Central memory CD4-positive, alpha-beta T cell (primary cell): Measurements from ENCODE around the gene MMP15.
"Not testable (repeated sequence)": the region's sequence is repeated elsewhere in the genome, so short reads cannot be mapped to it uniquely, and the experiment has no call there.

Source experiments
- DNase-seq: peaks from one replicate; pipeline ENCODE4 v3.0.0; 2022

MMP15 gene

DNA sequence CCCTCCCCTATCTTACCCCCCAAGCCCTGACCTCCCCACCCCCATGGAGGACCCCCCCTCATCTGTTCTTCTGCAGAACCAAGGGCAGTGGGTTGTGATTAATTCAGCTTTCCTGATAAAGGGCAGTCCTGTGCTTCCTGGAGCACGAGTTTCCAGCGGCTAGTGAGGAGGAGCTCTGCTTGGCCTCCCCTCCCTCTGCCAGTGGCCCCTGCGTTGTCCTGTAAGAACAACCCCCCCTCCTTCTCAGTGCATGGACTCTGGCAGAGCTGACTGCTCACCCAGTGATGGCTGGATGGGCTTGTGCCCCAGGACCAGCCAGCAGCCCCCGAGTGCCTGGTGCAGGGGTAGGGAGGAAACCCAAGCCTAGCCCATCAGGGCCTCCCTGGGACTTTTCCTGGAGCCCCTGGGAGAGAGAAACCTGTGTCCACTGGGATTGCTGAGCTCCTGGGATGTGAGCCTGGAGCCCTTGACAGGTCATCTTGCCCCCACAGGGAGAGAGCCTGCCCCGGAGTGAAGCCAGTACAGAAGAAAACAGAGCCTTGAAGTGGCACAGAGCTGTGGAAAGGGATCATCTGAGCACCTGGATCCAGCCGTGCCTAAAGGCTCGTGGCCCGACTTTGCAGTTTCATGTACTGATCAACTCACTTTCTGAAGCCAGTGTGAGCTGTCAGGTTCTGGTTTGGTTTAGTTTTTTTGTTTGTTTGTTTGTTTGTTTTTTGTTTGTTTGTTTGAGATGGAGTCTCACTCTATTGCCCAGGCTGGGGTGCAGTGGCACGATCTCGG is 26.5 kb downstream of the MMP15 start:
- DNase-seq = no peak

DNA sequence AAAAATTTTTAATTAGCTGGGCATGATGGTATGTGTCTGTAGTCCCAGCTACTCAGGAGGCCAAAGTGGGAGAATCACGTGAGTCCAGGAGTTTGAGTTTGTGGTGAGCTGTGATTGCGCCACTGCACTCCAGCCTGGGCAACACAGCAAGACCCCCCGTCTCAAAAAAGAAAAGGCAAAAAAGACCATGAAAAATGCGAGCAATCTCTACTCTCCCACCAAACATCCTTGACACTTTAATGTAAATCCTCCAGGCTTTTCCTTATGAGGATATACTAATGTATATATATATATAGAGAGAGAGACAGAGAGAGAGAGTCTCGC is 28.1 kb downstream of the MMP15 start:
- DNase-seq = no peak

DNA sequence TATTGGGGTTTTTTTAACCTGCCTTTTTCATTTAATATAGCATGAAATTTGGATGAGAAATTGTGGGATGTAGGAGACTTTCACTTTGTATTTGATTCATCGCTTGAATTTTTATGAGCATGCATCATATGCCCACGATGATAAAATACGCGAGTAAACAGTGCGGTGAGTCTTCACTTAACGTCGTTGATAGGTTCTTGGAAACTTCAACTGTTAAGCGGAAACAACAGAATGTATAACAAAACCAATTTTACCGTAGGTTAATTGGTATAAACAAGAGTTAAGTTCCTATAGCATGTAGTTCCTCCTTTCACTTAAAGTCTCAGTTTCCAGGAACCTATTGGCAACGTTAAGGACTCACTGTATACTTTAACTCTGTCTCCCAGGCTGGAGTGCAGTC is 28.7 kb downstream of the MMP15 start:
- no peak for DNase-seq

DNA sequence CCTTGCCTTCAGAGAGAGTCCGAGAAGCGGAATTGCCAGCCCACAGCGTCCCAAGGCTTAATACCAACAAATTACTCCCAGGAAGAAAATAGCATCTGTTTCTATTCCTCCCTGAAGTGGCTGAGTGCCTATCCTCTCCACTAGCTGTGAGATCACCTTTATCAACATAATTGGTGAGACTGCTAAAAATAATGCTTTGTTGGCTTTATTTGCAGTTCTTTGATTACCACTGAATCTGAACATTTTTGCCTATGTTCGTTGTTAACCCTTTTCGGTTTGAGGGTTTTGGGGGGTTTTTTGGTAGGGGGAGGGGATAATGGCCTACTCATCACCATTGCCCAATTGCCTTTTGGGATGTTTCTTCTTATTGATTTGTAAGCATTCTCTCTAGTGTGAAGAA is 31.0 kb downstream of the MMP15 start:
- DNase-seq = no peak

DNA sequence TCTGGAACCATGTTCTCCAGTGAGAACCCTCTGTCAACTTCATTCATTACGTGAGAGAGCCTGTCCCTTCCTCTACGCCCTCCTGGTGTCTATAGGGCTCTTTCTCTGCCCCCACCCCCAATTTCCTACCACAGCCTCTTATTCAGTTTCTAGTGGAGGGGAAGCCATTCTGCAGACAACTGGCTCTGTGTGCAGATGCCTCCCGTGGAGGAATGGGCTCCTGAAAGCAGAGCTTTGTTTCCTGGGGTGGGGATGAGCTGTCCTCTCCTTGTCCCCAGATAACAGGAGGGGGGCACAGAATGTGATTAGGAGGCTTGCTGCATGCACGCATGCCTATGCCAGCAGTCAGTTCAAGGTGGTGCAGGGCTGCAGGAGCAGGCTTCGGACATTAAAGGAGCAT is 31.6 kb downstream of the MMP15 start:
- DNase-seq = no peak

DNA sequence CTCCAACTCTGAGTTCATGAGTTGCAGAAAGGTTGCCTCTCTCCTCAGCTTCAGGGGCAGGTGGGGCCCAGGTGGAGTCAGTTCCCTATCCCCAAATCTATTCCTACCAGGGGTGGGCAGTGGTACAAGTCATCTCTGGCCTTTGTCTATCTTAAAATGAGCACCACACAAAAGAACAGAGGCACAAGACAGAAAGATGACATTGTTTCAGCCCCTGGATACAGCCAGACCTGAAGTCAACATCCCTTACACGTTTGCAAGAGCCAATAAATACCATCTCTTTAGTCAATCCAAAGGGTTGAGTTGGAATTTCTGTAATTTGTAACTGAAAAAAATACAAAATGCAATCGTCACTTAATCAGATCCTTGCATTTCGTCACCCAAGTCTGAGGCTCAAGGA is 32.2 kb downstream of the MMP15 start:
- DNase-seq = no peak

DNA sequence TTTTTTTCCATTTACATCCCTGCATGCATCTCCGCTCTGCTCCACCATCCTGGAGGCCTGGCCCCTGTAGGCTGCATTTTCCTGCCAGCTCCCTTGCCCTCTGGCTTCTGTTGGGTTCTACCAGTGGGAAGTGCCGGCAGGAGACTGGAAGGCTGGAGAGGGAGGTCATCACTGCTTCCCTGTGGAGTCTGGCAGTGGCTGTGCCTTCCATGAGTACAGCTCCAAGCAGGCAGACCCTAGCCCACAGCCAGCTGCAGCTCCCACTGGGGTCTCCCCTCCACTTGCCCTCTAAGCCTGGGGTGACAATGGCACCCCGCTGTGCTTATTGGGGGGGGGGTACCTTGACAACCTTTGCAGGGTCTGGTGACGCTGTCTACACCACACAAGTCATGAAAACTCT is 37.3 kb downstream of the MMP15 start:
- DNase-seq = no peak

DNA sequence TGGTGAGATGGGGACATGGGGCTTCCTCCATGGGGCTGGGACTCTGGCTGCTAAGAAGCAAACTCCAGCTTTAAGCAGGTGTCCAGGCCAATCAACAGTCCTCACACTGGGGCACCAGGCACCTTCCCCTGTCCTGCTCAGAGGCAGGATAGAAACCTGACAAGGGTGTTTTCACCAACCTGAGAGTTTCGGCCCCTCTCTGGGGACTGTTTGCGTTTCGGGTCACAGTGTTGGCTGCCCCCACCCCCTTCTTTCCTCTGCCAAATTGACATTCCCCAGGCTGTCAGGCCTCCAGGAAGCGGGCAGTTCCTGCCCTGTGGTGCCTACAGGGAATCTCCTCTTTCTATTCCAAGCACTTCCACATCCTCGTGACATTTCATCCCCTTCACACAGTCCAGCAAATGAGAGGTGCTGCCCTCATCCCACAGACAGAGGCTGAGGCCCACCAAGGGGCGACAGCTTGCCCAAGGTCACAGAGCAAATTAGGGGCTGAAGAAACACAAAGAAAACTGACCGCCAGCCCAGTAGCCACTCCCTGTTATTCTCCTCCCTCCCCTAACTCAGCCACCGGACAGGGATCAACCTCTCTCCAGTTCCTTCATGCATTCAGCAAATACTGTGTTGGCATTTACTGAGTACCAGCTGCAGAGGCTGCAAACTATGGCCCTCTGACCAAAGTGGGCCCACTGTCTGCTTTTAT is 38.0 kb downstream of the MMP15 start:
- DNase-seq = no peak

DNA sequence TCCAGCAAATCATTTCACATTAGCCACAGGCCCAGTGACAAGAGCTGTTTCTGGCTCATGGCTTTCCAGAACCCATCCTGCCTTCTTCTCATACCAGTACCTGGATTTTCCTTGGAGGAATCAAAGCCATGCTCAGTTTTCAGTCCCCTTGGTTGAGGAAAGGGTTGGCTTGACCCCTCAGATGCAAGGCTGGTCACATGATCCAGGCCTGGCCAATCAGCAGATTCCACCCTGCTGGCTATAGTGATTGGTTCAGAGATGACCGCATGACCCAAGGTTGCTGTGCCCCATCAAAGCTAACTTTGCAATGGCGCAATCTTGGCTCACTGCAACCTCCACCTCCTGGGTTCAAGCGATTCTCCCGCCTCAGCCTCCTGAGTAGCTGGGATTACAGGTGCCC is 45.0 kb downstream of the MMP15 start:
- no peak for DNase-seq

DNA sequence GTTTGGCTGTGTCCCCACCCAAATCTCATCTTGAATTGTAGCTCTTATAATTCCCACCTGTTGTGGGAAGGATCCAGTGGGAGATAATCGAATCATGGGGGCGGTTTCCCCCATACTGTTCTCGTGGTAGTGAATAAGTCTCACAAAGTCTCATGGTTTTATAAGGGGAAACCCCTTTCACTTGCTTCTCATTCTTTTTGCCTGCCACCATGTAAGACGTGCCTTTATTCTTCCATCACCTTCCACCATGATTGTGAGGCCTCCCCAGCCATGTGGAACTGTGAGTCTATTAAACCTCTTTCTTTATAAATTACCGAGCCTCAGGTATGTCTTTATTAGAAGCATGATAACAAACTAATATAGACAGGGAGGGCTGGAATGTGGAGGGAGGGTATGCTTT is 46.6 kb downstream of the MMP15 start:
- DNase-seq = not testable (repeated sequence)

DNA sequence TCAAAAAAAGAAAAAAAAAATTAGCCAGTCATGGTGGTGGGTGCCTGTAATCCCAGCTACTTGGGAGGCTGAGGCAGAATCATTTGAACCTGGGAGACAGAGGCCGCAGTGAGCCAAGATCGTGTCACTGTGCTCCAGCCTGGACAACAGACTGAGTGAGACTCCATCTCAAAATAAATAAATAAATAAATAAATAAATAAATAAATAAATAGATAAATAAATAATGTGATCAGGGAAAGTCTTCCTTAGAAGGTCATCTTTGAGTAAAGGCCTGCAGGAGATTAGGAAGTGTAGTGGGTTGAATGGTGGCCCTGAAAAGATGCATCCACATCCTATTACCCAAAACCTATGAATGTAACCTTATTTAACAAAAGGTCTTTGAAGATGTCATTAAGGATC is 47.5 kb downstream of the MMP15 start:
- DNase-seq = not testable (repeated sequence)

DNA sequence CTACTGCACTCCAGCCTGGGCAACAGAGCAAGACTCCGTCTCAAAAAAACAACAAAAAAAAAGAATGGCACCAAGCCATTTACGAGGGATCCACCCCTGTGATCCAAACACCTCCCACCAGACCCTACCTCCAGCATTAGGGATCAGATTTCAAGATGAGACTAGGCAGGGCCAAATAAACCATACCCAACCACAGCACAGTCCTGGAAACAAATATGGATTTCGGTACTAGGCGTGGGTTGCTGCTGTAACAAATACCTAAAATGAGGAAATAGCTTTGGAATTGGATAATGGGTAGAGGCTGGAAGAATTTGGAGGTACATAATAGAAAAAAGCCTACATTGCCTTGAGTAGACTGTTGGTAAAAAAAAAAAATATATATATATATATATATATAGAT is 49.1 kb downstream of the MMP15 start:
- DNase-seq = no peak

DNA sequence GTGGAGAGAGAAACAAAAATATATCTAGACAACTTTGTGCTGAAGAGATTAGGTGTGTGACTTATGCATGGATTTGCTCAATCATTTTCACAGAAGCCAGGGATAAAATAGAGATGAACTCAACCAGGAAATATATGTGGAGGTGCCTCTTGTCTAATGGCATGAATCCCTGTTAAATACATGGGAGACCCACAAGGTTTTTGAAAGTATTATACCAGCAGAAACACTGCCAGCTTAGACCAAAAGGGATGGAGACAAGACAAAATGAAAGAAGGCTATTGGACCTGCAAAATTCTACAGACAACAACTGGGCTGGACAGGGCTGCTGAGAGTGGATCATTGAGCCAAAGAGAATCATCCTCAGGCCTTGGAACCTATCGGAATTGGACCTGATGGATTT is 51.0 kb downstream of the MMP15 start:
- DNase-seq = no peak

DNA sequence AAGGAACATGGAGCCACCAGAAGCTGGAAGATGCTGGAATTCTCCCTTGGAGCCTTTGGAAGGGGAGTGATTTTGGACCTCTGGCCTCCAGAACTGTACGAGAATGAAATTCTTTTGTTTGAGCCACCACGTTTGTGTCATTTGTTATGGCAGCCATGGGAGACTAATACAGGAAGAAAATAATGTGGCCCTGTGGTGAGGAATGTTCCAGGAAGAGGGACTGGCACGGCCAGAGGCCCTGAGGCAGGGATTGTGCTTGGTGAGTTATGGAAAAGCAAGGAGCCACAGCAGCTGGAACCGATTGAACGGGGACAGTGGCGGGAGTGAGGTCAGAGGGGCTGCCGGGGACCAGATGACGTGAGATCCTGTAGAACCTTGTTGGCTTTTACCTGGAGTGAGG is 52.2 kb downstream of the MMP15 start:
- DNase-seq = no peak

DNA sequence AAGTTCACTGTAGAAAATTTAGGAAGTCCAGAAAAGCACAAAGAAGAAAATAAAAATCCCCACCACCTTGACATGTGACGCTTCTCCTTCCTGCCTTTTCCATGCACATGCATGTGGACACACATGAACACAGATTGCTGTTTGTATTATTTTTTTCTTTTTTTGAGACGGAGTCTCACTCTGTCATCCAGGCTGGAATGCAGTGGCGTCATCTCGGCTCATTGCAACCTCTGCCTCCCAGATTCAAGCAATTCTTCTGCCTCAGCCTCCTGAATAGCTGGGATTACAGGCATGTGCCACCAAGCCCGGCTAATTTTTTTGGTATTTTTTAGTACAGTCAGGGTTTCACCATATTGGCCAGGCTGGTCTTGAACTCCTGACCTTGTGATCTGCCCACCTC is 55.1 kb downstream of the MMP15 start:
- DNase-seq = not testable (repeated sequence)

DNA sequence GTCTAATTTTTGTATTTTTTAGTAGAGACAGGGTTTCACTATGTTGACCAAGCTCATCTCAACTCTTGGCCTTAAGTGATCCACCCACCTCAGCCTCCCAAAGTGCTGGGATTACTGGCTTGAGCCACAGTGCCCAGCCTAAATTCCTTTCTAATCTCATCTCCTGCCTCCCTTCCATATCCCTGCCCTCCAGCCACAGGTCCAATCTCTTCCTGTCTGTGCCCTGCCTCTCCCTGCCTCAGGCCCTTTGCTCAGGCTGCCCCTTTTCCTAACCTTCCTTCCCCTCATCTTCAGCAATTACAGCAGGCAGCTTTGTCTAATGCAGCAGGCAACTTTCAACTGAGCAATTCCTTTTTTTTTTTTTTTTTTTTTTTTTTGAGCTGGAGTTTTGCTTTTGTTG is 56.8 kb downstream of the MMP15 start:
- no peak for DNase-seq

DNA sequence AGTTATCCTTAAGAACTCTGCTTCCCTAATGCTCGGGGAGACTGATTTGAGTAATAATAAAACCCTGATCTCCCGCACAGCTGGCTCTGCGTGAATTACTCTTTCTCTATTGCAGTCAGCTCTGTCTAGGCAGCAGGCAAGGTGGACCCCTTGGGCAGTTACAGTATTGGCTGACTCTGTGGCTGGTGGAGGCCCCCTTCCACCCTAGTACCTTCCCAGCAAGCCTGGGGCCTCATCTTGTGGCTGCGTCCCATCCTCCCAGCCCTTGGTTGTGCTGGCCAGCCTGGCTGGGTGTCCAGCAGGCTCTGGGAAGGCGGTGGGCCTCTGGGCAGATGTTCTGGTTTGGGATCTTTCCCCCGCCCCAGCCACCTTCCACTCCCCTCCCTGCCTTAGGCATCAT is 59.1 kb downstream of the MMP15 start:
- DNase-seq = no peak

DNA sequence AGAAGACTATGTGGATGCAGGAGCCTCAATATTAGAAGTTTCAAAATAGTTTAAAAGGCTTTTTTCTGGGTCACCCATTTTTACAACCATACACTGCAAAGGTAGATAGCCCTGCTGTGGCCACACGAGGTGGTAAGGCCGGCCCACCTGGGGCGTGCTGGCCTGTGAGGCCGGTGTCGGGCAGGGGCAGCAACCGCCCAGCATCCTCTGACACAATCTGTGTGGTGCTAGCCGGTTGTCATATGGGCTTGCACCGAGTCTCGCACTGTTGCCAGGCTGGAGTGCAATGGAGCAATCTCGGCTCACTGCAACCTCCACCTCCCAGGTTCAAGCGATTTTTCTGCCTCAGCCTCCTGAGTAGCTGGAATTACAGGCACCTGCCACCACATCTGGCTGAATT is 59.6 kb downstream of the MMP15 start:
- no peak for DNase-seq

DNA sequence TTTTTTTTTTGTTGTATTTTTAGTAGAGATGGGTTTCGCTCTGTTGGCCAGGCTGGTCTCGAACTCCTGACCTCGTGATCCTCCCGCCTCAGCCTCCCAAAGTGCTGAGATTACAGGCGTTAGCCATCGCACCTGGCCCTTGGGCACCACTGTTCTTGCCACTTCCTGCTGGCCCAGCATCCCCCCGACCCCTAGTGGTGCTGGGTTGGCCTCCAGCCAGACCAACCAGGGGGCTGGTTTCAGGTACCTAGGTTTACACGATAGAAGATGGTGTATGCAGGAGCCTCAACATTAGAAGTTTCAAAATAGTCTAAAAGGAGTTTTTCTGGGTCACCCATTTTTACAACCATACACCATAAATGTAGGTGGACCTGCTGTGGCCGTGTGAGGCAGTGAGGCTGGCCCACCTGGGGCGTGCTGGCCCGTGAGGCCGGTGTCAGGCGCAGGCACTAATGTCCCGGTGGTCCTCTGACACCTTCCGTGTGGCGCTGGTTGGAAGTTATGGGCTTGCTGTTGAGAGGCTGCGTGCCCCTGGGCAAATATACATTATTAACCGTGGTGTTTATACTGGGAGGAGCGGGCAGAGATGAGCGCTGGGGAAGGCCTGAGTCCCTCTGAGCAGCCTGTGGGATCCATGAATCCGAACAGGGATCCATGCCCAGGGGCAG is 60.2 kb downstream of the MMP15 start:
- DNase-seq = no peak

DNA sequence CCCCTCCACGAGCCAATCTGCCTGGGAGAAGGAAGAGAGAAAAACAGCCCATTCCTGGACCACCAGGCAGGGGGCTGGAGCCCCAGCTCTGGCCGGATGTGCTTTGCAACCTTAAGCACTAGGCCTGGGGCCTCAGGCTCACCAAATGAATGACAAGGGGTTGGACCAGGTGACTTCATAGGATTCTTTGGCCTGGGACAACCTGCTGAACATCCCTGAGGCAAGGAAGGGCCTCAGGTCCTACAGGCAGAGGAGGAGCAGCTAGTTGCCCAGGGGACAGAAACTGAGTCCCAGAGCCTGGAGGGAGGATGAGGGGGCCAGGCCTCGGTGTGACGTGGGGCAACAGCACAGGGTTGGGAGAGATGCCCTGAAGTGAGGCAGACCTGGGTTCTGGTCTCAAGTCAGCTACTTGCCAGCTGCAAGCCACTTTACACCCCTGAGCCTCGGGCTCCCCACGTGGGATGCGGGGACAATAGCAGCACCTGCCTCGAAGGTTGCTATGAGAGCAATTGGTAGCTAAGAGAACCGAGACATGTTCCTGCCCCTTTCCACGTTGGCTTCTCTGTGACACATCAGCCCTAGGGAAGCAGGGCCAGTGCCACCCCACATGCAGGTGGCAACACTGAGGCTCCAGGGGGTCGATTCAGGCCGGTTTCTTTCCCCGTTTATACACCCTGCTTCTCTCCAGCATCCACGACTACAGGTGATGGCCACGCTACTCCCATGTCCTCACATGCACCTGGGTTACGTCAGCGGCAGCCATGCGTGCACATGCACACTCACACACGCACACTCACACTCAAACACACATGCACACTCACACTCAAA is 61.0 kb downstream of the MMP15 start:
- no peak for DNase-seq

DNA sequence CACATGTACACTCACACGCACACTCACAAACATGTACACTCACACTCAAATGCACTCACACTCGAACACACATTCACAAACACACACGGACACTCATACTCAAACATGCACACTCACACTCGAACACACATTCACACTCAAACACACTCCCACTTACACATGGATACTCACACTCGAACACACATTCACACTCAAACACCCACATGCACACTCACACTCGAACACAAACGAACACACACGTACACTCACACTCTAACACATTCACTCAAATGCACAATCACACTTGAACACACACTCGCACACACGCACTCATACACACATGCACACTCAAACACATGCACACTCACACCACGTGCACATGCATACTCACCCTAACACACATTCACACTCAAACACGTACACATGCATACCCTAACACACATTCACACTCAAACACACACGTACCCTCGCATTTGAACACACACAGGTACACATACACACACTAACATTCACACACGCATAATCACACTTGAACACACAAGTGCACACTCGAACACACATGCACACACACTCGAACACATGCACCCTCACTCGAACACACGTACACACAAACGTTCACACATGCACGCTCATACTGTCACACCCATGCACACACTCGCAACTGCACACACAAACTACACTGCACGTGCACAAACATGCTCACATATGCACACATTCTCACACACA is 61.8 kb downstream of the MMP15 start:
- no peak for DNase-seq

DNA sequence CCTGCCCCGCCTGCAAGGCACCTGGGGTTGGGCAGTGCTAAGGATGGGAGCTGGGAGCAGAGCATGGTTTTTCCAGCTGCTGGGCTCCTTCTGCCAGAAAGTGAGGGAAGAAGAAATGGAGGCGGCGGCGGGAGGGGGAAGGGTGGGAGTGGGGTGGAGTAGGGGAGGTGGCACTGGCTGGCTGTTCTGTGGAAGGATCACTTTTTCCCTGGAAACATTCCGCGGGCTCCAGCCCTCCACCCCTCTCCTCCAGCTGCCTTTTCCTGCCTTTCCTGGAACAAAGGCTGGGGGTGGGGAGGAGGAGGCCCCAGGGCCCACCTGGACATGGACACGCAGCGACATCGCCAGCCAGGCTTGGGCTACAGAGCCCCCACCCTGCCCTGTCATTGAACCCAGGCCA is 62.5 kb downstream of the MMP15 start:
- no peak for DNase-seq

DNA sequence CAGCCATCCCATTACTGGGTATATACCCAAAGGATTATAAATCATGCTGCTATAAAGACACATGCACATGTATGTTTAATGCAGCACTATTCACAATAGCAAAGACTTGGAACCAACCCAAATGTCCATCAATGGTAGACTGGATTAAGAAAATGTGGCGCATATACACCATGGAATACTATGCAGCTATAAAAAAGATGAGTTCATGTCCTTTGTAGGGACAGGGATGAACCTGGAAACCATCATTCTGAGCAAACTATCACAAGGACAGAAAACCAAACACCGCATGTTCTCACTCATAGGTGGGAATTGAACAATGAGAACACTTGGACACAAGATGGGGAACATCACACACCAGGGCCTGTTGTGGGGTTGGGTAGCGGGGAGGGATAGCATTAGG is 64.8 kb downstream of the MMP15 start:
- not testable (repeated sequence) for DNase-seq
